HepG2 (cell line): ENCODE data around the gene ARPC5.

Experiments
- AFF4 ChIP-seq: sonication (generic); formaldehyde crosslinking; IDR thresholded peaks from 2 replicates; pipeline ENCODE4 v1.4.0; 2020; ENCODE audit warnings: missing genetic modification reagents
- SMARCC2 ChIP-seq: fragments of 450-650 bp; IDR thresholded peaks from 2 replicates; pipeline ENCODE4 v1.6.1; 2017; ENCODE audit warnings: antibody characterized with exemption, mild to moderate bottlenecking
- SOX5 ChIP-seq: IDR thresholded peaks from 2 replicates; pipeline ENCODE4 v1.6.1; 2016; ENCODE audit warnings: borderline replicate concordance
- SUZ12 ChIP-seq: fragments of 150-350 bp; IDR thresholded peaks from 2 replicates; pipeline ENCODE4 v1.6.1; 2014; ENCODE audit warnings: low read depth, low read length
- ZBTB39 ChIP-seq: sonication (generic); formaldehyde crosslinking; IDR thresholded peaks from 2 replicates; pipeline ENCODE4 v1.5.0; 2020; ENCODE audit warnings: missing genetic modification reagents
- ZNF17 ChIP-seq: sonication (generic); formaldehyde crosslinking; IDR thresholded peaks from 2 replicates; pipeline ENCODE4 v1.5.0; 2020; ENCODE audit warnings: mild to moderate bottlenecking, missing genetic modification reagents
- ZNF792 ChIP-seq: IDR thresholded peaks from 2 replicates; pipeline ENCODE4 v1.6.1; 2016
- ZNF879 ChIP-seq: sonication (generic); formaldehyde crosslinking; IDR thresholded peaks from 2 replicates; pipeline ENCODE4 v1.8.1; 2023; ENCODE audit warnings: missing genetic modification reagents

- no peak for TF ChIP-seq AFF4 (CRISPR knock-in tag)
- no peak for TF ChIP-seq SUZ12
- TF ChIP-seq ZBTB39 (CRISPR knock-in tag): no peak
- TF ChIP-seq ZNF792 (CRISPR knock-in tag): no peak
- no peak for TF ChIP-seq SOX5 (CRISPR knock-in tag)
- no peak for TF ChIP-seq ZNF17 (CRISPR knock-in tag)
- no peak for TF ChIP-seq ZNF879
- TF ChIP-seq SMARCC2: no peak
Observed at GRCh38 chr1:183572721-183573120, 62.9 kb downstream of the ARPC5 start.
